Erythroblast (primary cell): Measurements from ENCODE around the gene FCN3.

ENCODE experiments used
- GATA1 ChIP-seq: IDR thresholded peaks from 2 replicates; pipeline ENCODE4 v1.6.1; 2011; ENCODE audit warnings: low read depth, mild to moderate bottlenecking, control low read depth, low read length, moderate library complexity
- POLR2A ChIP-seq: IDR thresholded peaks from 2 replicates; pipeline ENCODE4 v1.6.1; 2011; ENCODE audit warnings: mild to moderate bottlenecking, low read length

- TF ChIP-seq POLR2A, result no peak
- no peak for TF ChIP-seq GATA1
Observed at GRCh38 chr1:27381969-27382762, 7.5 kb upstream of the FCN3 start.
